Cerebellar nuclear complex (tissue), 1 donor: ENCODE results near the gene PDIA3.
"Not testable (repeated sequence)": the region's sequence is repeated elsewhere in the genome, so short reads cannot be mapped to it uniquely, and the experiment has no call there.

ENCODE experiments used
- DNase-seq, 2 experiments: peaks; one replicate each; lab custom pipeline; 2025; lab: John Stamatoyannopoulos, UW

Gene PDIA3

DNA sequence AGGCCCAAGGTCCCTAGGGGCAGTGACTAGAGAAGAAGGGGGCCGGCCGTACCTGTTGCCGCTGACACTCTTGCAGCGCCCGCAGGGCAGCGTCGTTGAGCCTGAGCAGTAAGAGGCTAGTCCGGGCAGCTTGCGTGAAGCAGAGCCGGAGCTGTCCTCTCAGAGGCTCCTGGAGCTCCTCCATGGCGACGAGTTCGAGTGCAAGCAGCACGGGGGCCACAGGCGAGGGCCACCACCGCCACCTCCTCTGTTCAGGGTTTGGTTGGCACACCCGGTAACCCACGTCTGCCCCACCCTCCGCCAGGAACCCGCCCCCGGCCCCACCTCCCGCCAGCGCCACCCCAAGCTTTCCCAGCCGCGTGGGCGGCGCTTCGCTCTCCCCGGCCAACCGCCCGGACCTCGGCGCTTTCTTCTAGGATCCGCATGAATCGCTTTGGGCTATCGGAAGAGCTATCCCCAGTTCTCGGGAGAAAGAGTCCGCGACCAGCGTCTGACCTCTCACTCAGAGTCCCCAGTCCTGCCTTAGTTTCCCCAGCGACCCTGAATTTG is 30.6 kb downstream of the PDIA3 start, which contains the start of gene ELL3:
ELL3 (minus strand) TSS at position 249 of the 549 bp plus-strand sequence; CDS start at position 184, 65 bp downstream.
- DNase-seq = no peak

DNA sequence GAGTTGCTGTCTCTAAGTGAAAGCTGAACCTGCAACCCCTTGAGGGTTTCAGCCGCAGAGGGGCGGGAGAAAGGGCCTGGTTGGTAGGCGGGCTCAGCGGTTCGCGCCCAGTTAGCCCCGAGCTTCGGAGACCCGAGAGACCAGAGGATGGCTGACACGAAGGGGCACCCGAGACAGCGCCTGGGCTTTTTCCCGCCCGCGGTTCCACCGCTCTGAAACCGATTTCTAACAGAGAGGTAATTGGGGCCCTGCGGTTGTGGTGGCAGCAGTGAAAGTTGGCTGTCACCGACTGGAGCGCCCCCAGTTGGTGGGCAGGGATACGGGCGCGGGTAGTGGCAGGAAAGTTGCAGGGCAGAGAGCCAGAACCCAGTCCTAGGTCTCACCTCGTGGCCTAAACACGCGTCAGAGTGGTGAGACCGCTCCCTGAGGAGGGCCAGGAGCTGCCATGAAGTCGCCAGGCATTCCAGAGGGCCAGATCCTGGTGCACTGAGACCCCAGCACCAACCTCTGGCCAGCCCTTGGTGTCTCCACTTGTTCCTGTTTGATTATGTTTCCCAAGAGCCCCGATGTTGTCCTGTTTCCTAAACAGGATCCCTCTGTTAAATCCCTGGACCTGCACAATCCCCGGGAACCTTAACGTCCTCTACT is 31.2 kb downstream of the PDIA3 start:
- DNase-seq = peak in 1 of 2 experiments; percentile 12

DNA sequence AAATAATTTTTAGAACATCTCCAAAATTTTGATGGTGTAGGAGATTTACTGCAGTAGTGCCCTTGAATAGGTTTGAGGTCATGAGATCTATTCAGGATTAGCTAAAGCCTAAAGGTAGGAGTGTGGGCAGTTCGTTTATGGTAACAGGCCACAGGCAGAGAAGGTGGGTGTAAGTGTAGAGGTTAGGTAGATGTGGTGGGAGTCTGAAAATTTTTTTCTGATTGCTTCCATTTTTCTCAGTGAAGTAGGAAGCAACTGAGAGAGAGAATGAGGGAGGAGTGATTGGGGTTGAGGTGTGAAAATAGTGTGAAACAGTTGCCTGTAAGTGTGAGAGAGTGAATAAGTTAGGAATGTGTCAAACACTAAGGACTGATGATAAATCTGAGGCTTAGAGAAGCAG is 32.8 kb downstream of the PDIA3 start:
- no peak for DNase-seq

DNA sequence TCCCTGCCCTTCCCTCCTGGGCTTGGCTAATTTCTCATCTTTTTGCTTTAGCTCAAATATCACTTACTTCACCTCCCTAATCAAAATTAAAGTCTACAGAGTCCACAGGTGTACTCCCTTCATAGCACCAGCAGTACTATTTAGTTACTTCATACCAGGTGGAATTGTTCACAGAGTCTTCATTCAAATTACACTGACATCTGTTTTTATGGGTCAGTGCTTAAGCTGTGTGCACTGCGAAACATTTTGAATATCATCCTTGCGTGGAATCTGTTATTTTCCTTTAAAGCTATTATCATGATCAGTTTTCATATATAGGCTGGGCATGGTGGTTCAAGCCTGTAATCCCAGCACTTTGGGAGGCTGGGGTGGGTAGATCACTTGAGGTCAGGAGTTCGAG is 43.2 kb downstream of the PDIA3 start:
- DNase-seq = no peak

DNA sequence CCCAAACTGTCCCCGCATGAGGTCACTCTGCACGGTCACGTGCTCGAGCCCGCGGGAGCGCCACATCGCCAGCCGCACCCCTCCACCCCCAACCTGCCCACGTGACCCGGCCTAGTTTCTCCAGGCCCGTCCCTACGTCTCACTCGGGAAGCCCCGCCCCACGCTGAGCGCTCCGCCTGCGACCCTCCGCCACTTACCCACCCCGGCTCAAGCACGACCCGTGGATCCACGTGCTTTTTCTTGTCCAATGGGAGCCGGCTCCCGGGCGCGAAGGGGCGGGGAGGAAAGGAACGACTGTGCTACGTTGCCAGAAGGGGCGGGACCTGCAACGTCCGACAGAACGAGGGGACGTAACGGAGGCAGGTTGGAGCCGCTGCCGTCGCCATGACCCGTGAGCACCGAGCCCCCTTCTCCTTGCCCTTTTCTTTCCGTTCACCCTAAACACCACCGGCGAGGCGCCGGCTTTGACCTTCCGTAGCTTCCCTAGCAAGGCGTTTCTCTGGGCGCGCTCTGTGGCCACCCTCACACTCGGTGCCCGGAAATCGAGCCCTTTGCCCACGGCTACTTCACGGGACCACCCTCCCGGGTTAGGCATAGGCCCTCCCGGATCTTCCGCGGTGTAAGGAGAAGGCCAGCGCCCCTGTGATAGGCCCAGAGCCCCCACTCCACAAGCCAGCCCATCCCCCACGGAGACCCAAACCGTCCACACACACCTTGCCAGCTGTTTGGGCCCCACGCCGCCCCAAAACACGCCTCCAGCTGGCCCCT is 45.9 kb downstream of the PDIA3 start, which contains the start of gene SERF2:
SERF2 (plus strand) TSS at position 328 of the 768 bp plus-strand sequence; CDS start at position 385, 57 bp downstream.
- DNase-seq = peak; percentile 97 to 99

DNA sequence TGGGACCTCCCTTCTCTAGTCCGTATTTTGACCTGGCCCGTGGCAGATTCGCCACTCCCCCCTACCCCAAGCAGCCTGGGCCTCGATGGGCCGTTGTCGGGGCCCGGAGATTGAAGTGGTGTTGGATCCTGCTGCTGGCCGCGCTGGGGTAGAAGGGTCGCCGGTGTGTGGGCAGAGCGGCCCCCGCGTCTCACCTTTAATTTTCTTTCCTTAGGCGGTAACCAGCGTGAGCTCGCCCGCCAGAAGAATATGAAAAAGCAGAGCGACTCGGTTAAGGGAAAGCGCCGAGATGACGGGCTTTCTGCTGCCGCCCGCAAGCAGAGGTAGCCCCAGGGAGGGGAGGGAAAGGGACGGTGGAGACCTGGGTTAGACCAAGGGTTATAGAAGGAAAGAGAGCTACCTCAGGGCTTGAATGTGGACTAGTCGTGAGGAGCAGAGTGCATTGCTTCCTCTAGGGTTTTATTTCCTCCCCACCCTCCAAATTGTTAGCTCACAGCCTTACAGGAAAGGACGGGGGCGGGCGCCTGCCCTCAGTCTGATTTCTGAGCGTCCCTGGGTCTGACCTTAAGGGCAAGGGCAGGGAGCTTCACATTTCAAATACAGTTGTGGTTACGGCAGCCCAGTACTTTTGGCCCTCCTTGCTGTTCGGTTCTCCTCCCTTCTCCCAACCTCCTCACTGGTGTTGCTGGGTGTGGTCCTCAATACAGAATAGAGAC is 46.7 kb downstream of the PDIA3 start:
- no peak for DNase-seq

DNA sequence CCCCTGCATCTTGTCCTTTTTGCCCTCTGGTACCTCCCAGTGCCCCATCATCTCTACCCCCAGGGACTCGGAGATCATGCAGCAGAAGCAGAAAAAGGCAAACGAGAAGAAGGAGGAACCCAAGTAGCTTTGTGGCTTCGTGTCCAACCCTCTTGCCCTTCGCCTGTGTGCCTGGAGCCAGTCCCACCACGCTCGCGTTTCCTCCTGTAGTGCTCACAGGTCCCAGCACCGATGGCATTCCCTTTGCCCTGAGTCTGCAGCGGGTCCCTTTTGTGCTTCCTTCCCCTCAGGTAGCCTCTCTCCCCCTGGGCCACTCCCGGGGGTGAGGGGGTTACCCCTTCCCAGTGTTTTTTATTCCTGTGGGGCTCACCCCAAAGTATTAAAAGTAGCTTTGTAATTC is 47.4 kb downstream of the PDIA3 start:
- no peak for DNase-seq

DNA sequence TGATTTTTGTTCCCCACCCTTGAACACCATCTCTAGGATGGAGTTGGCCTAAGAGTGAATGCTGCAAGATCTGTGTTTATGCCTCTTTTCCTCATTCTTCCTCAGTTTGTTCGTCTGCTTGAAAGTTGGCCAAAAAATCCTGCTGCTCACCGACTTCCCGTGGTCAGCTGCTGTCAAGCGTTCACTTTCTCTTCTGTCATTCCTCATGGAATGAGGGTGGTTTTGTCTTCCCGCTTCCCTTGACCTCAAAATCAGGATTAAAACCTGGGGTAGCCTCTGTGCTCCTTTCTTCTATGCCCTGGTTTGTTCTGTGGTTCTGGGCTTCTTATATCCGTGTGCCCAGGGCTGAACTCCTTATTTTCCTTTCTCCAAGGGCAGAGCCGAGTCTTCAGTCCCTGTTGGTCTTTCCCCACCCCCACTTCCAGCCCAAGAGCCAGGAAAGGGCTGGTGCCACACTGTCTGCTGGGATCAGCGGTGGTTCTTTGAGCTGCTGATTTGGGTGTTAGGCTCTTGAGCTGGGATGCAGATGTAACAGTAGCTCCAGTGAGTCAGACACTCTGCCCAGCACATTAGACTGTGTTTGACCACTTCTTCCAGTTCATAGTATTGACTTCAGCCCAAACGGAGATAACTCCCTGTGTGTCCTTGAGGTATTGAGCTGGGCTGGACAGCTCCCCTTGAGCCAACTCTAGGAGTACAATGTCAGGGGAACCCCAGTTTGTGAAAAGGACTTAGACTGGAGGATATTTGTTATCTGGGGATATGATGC is 48.2 kb downstream of the PDIA3 start:
- DNase-seq = no peak

DNA sequence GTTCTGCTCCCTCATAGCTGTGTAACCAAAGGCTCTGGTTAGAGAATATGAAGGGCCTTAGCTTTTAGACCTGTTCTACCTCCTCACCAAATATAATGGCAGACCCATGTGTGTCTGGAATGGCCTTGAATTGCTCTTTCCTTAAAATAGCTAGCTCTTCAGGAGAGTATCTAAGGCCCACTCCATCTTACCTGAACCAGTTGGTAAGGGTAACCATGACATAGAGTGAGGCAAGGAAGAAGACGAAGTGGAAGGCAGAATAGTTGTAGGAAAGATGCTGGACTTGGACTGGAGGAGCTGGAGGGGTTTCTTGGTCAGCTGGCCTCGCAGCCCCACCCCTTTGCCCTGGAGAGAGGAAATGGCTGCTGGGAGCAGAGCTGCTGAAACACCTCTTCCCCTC is 49.0 kb downstream of the PDIA3 start:
- DNase-seq = no peak

DNA sequence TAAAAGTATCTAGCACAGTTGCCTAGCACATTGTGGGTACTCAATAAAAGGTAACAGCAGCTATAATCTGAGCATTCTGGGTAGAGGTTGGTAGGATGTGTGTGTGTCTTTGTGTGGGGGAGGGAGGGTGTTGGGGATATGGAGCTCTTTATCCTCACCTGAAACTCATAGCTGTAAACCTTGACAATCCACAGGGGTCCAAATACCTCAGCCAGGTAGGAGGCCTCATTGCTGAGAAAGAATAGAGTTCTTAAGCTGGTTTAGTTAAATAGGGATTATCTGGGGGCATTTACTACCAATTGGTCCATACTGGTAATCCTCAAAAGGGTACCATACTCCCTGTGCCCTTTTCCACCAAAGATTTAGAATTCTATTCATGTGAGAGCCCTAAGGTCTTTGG is 49.8 kb downstream of the PDIA3 start:
- no peak for DNase-seq

DNA sequence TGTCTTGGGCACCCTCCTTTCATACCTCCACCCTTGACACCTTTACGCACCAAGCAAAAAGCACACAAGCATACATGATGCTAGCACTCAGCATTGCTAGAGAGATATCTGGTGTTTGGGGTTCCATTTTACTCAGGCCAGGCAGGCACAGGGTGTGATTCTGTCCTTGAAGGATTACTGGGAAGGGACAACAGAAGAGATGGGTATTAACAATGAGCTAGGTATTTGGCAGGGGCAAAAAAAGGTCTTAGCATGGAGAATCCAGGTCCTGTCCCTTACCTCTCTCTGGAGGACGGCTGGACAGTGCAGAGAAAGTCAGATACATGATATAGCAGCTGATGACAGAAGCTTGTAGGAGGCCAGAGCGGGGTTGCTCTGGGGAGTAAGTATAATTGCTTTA is 50.3 kb downstream of the PDIA3 start:
- no peak for DNase-seq

DNA sequence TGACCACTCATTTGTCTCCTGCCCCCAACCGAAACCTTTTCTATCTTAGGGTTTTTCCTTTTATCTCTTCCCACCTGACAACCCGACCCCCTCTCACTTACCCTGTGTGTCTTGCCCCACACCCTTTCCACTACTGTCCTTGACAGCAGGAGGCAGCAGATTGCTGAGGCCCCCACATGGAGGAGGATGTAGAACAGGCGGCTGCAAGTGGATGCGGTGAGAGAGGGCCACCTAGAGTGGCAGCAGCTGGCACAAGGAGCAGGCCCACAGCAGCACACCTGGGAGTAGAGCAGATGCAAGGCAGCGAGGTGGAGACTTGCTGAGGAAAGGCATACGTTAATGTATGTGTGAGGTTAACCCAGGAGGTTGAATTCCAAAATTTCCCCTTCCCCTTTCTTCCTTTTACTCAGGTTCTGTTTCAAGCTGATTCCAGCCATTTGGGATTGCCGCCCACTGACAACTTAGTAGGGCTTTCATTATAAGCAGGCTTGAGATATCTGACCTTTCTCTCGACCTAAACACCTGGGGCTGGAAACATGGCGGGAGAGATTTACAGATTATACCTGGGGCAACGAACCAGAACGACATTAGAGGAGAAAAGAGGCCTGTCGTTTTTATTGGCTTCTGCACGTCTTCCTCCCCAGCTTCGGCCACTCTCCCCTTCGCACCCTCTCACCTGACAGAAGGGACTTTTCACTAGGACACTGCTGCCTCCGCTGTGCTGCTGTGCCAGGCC is 53.1 kb downstream of the PDIA3 start:
- no peak for DNase-seq

DNA sequence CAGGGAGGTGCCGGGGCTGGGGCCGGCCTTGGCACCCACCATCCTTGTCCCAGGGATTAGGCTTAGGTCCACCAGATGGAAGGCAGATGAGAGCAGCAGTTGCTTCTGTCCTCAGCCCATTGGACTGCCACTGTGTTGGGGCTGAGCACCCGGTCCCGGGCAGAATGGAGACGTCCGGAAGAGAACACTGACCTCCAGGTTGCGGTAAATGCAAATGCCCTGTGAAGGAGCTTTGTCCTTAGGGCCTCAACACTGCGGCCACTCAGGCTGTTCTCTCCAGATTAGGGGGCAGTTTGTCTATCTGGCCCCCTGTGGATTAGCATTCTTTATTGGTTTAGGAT is 53.7 kb downstream of the PDIA3 start, which contains the start of gene SERINC4:
SERINC4 (minus strand) TSS at position 276 of the 341 bp plus-strand sequence; CDS start at position 42, 234 bp downstream.
- DNase-seq = no peak

DNA sequence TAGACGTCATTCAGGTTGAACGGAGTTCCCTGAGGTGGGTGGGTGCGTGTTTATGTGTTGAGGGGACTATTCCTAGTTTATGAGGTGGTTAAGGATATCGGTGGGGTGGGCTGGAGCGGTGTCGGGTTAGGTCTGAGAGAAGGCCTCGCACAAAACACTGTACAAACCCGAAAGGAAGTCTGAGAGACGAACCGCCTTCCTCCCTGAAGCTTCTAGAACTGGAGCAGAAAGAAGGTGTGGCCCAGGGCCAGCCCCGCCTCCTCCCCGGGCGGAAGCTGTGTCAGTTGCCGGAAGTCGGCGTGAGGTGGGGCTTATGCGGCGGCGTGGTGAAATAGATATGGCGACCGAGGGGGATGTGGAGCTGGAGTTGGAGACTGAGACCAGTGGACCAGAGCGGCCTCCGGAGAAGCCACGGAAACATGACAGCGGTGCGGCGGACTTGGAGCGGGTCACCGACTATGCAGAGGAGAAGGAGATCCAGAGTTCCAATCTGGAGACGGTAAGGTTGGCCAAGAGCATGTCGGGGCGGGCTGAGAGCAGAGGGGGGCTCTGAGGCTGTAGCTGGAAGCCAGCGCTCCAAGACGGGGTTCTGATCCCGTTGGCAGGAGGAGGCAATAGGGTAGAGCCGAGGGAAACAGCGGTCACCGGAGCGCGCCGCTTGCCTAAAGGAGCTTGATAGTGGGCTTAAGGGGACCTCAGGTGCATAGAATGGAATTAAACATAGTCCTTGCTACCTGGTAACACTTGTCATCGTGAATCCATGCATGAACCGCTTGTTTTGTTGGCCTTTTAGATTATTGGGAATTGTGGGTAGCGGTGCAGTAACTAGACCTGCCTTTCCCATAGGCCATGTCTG is 54.3 kb downstream of the PDIA3 start, which contains the start of gene HYPK:
HYPK (plus strand) TSS at position 314 of the 856 bp plus-strand sequence; CDS start at position 338, 24 bp downstream.
- DNase-seq = peak in 1 of 2 experiments; percentile 63

DNA sequence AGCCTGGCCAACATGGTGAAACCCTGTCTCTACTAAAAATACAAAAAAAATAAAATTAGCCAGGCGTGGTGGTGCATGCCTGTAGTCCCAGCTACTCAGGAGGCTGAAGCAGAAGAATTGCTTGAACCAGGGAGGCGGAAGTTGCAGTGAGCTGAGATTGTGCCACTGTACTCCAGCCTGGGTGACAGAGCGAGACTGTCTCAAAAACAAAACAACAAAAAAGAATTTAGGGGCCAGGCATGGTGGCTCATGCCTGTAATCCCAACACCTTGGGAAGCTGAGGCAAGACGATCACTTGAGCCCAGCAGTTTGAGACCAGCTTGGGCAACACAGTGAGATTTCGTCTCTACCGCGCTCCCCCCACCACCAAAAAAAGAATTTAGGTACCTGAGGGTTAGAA is 56.4 kb downstream of the PDIA3 start:
- DNase-seq = not testable (repeated sequence)

DNA sequence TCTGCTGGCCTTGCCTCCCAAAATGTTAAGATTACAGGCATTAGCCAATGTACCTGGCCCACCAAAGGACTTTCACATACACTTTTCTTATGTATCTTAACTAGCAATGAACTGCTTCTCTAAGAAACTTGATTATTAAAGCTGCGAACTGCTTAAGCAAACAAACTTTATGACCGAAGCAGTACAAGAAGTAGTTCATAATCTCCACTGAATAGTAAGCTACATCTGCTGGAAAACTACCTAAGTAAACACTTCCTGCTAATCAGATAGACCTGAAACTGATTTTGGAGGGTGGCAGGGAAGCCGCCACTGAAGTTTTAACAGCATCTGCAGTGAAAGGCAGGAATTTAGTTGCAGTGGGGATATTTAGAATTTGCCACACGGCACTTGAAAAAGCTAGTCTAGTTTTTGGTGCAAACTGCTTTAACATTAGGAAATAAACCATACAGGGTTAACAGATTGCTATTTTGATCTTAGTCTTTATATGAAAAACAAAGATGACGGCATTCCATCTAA is 62.3 kb downstream of the PDIA3 start:
- DNase-seq = no peak

DNA sequence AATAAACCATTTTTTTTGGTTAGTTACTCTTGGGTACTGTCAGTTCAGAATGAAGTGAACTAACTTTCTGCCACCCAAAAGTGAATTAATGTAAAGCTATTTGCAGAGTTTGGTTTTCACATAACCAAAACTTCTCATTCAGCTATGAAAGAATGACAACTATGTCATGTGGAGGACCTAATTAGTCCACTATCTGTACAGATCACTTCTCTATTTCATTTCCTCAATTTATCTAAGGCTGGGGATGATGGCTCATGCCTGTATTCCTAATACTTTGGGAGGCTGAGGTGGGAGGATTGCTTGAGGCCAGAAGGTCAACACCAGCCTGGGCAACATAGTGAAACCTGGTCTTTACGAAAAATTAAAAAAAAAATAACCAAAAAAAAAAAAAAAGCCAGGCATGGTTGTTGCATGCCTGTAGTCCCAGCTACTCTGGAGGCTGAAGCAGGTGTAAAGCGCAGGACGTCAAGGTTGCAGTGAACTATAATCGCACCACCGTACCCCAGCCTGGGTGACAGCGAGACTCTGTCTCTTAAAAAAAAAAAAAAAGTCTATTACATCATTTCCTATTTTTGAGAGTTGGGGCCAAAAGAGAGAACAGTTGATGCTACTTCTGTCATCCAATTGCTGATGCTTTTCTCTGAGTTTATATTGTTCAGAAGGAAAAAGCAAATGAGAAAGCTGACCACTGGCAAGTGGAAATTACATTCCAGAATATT is 62.9 kb downstream of the PDIA3 start:
- no peak for DNase-seq

DNA sequence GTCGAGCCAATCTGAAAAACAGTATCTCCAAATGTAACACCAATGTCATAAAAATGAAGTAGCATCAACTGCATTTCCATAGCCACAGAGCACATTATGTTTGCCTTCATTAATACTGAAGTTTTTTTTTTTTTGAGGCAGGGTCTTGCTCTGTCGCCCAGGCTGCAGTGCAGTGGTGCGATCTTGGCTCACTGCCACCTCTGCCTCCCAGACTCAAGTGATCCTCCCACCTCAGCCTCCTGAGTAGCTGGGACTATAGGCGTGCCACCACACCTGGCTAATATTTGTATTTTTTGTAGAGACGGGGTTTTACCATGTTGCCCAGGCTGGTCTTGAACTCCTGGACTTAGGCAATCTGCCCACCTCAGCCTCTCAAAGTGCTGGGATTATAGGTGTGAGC is 68.8 kb downstream of the PDIA3 start:
- DNase-seq = not testable (repeated sequence)

DNA sequence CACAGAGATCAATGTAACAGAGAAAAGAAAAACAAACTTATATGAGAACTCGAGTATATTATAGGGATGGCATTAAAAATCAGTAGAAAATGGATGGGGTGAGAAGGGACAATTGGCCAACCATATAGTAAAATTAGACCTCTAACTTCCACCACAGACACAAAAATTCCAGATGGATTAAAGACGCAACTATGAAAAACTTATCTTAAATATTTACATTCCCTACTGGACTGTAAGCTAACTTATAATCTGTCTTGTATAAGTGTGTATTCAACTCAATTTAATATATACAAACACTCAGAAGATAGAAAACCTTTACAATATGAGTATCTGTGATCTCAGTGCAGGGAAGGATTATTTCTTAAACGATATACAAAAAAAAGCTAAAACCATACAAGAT is 75.3 kb downstream of the PDIA3 start:
- DNase-seq = no peak
